Left forelimb (tissue), 1 donor: ENCODE data around the gene GLRX2.
"Not testable (repeated sequence)": the region's sequence is repeated elsewhere in the genome, so short reads cannot be mapped to it uniquely, and the experiment has no call there.

Experiments
- DNase-seq: peaks from one replicate; pipeline ENCODE4 v3.0.0-alpha.2; 2018; ENCODE audit warnings: low spot score

Gene GLRX2, protein sequence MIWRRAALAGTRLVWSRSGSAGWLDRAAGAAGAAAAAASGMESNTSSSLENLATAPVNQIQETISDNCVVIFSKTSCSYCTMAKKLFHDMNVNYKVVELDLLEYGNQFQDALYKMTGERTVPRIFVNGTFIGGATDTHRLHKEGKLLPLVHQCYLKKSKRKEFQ

DNA sequence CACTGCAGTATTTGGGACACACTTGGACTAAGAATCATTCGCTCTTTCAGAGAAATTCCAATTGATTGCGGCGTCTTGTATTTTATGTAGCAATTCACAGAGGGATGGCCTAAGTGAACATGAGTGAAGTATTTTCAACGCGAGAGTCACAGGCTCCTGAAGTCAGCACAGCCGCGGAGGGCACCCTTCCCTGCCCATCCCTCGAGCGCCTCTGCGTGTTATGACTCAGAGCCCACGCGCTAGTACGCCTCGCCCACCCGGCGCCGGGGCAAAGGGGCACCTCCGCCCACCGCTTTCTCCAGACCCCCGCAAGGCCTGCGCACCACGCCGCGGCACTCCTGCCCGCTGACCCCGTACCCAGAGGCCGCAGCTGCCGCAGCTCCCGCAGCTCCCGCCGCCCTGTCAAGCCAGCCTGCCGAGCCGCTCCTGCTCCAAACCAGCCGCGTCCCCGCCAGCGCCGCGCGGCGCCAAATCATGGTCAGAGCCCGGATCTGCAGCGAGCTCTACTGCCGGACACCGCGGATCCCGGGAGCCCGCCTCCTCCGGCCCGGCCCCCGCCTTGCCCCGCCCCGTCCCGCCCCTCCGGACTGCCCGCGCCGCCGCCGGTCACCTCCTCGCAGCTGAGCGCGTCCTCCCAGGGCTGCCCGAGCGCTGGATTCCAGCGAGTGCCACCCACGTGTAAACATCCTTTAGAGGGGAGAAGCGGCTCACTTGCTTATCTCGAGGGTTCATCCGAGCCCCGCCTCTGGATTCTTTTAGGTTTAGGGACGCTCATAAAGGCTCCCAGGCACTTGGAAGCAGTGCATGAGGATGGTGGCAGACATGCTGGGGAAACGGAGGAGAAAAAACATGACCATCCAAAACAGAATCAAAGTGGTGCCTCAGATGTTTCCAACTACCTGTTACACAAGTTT lies at the start of gene GLRX2:
GLRX2 (minus strand) TSS at position 508 of the 914 bp plus-strand sequence; CDS start at position 476, 32 bp downstream.
- DNase-seq, result peak; percentile 93

DNA sequence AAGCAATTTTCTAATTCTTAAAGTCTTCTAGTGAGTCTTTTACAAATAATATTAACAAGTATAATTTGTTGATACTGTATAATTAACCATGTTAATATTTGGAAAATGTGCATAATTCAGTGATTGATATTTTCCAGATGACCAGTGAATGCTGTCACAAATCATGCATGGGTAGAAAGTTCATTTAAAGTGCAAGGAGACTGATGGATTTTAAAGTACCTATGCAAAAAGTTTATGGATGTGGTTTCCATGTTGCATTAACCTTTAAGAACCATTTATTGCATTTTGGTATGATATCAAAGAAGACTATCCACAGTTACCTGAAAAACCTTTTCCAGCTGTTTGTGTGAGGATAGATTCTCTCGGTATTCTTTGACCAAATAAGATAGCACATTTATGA lies 39.8 kb upstream of the GLRX2 start:
- DNase-seq, result no peak

DNA sequence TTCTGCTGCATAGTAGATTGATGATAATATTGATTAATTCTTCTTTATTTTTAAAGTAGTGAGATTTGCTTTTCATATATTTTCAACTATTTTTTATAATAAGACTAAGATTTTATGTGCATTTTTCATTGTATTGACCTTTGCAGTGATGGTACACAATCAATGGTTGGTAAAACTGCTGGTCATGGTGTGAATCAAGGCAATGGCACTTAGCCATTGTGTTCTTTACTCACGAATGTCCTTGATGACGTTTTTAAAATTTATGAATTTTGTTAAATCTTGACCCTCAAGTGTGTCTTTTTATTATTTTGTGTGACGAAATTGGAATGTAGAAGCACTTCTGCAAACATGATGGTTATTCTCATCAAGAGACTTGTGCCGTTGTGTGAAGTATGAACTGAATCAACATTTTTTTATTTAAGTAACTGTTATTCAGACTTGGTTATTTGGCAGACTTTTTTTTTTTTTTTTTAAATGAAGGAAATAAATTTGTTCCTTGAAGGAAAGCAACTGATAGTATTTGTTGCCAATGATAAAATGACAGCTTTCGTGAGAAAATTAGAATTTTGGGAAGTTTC lies 39.2 kb upstream of the GLRX2 start:
- DNase-seq, result no peak

DNA sequence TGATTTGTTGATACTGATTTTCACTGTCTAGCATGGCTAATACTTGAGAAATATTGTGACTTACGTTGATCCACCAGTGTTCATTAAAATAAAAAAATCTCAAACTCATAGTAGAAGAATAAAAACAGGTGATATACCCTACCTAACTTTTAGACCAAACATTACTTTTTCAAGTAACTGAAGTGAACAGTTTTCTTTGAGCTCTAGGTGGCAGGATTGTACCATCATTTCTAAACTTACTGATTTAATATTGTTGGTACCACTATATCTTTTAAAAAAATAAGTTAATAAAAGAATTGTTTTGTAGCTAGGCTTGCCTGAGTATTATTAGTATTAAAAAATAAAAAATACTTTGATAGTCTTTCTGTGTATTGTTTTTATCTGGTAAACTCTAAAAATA lies 38.1 kb upstream of the GLRX2 start:
- DNase-seq, result no peak

DNA sequence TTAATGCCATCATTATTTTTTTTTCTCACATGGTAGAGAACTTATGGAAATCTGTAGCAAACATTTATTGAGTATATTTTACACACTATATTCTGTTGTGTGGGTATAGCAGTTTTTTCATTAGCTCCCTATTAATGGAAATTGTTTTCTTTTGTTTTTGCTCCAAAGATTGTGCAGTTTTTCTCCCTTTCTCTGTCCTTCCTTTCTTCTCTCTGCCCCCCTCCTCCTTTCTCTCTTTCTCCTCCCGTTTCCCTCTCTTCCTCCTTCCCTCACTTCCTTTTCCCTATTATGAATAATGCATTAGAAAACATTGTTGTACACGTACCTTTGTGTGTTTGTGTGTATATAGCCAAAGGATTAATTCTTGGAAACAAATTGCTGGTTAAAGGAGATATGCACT lies 37.2 kb upstream of the GLRX2 start:
- DNase-seq, result no peak

DNA sequence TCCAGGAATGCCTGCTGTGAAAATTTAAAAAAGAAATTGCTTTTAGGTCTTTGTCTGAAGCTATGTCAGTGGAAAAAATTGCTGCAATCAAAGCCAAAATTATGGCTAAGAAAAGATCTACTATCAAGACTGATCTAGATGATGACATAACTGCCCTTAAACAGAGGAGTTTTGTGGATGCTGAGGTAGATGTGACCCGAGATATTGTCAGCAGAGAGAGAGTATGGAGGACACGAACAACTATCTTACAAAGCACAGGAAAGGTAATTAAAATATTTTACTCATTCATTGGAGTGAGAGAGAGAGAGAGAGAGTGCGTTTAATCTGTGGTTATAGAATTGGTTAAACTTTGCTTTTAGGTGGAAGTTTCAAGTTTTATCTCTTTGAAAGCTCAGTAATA lies 36.6 kb upstream of the GLRX2 start:
- DNase-seq, result no peak

DNA sequence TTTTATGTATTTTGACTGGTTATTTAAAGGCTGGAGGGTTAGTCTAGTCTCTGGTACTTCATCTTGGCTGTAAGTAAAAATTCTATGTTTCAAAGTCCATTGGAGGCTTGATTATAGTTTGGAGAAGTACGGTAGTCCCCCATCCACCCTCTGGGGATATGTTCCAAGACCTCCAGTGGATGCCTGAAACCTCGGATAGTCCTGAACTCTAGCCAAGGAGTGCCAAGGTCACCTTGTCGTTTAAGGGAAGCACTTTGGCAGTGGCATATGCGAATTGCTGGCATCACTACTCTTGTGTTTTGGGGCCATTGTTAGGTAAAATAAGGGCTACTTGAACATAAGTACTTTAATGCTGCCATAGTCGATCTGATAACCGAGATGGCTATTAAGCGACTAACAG lies 35.0 kb upstream of the GLRX2 start:
- no peak for DNase-seq

DNA sequence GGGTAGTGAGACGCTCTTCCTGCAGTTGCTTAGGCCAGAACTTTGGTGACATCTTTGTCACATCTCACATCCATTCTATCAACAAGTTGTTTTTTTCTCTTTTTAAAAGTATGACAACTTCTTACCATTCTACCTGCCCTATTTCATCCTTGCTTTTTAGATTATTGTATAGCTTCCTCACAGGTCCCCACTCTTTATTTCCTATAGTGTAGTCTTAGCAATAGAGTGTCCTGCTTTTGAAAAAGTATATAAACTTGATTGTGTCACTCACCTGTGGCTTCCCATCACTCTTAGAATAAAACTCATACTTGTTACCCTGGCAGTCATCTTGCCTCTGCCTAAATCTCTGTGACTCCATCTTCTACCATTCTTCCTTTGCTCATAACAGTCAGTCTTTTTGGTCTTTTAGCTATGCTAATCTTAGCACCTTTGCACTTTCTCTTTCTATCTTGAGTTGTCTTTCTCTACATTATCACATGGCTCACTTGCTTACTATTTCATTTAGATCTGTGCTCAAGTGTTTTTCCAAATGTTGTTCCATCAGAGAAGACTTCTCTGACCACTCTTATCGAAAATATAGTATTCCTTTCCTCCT lies 26.1 kb upstream of the GLRX2 start:
- DNase-seq, result no peak

DNA sequence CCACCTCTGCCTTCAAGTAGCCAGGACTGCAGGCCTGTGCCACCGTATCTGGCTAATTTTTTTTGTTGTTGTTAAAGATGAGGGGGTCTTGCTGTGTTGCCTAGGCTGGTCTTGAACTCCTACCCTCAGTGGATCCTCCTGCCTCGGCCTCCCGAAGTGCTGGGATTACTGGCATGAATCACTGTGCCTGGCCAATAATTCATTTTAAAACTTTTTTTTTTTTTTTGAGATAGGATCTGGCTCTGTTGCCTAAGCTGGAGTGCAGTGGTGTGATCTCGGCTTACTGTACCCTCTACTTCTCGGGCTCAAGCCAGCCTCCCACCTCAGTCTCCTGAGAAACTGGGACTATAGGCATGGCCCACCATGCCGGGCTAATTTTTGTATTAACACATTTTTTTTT lies 20.2 kb upstream of the GLRX2 start:
- no peak for DNase-seq

DNA sequence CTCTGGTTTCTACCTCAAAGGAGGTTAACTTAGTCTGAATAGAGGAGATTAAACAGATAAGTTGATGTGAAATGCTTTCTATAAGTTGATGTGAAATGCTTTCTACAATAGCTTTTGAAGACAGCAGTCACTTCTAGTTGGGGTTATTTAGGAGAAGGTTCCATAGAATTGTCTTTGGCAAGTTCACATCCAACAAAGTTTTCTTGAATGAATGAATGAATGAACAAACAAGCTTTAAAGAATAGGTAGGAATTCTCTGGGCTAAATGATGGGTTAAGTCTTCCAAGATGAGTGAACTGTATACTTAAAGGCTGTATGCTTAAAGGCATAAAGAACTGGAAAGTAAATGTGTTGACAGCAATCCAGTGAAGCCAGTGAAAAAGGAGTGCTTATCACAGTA lies 18.5 kb upstream of the GLRX2 start:
- DNase-seq, result no peak

DNA sequence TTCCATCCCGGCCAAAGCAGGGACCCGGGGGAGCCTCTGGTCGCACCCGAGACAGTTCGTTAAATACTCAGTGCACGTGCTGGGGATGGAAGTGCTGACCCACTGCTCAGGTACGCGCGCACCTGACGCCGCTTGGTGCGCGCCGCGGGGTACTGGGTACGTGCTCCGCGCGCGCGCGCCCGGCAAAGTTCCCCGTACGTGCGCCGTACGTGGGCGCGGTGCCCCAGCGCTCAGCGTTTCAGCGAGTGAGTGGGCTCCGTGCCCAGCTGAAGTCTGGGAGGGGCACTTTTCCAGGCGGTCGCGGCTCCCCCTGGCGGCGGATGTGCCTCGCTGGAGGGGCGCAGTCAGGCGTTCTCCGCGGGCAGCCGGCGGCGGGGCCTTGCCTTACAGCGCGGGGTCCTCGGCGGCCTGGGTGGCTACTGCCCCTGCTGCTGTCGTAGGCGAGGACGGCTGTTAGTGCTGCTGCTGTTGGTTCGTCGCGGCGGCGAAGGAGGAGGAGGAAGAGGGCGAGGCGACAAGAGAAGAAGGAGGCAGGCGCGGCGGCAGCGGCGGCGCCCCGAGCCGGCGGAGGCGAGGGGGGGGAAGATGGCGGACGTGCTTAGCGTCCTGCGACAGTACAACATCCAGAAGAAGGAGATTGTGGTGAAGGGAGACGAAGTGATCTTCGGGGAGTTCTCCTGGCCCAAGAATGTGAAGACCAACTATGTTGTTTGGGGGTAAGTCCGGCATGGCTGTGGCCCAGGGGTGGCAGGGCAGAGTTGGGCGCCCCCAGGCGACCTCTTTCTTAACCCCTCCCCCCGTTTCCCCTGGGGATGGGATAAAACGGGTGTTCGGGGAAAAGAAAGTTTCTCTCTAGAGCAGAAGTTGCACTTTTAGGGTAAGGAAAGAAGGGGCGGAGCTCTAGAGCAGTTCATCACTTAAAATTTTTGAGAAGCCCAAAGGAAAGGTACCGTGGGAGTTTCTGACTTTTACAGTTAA lies 16.7 kb upstream of the GLRX2 start, which contains the start of gene CDC73:
CDC73 (plus strand) TSS at position 416 of the 978 bp plus-strand sequence; CDS start at position 586, 170 bp downstream.
- peak; percentile 98 for DNase-seq

DNA sequence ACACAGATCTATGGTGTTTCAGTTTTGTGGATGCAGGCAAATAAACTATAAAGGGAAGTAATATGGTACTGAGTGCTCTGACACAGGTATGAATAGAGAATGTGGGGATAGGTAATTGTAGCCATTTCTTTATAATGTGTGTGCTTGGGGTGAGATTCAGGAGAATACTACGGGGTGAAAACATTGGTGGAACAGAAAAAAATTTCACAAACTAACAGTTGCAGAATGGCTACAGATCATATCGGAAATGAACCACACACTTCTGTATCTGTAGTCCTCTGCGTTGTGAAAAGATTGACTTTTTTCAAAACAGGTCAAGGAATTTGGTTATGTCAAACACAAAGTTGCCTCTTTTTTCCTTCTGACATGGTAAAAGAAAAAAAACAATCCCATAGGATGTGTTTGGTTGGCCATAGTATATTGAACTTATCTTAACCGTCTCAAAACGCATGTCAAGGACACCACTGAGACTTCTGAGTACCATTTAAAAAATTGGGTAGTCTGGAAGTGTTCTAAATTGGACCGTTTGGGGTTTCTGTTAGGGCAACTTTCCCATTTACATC lies 15.5 kb upstream of the GLRX2 start:
- no peak for DNase-seq

DNA sequence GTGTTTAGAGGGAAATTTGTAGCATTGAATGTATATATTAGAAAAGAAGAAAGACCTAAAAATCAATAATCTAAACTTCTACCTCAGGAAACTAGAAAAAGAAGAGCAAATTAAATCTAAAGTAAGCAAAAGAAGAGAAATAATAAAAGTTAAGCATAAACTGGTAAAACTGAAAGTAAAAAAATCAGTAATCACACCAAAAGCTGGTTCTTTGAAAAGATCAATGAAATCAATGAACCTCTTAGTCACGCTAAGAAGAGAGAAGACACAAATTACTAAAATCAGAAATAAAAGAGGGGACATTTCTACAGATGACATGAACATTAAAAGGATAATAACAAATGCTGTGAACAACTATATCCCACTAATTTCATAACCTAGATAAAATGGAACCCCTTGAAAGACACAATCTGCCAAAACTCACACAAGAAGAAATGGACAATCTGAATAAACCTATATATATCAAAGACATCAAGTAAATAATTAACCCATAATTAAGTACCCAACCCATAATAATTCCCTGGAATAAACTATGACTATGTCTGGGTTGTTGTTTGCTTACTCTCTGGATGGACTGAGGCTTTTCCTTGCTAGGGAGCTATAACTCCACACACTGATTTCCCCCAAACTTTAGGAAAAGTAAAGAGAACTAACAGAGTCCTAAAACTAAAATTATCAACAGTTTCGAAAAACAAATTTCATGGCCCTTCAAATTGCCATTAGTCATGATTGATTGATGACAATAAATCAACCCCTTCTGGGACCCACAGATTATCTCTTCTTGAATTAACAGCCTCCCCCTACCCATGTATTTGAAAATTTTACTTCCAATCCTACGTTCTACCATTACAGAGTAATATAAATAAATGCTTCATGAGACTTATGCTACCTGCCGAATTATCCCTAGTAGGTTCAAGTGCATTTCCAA lies 13.9 kb upstream of the GLRX2 start:
- DNase-seq, result no peak

DNA sequence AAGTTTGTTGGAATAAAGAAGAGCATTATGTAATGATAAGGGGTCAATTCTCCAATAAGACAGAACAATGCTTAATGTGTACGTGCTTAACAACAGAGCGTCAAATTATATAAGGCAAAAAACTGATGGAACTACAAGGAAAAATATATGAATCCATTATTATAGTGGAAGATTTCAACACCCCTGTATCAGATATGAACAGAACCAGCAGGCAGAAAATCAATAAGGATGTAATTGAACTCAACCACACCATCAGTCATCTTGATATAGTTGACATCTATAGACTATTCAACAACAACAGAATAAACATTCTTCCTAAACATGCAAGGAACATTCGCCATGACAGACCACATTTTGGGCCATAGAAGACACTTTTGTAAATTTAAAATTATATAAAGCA lies 13.0 kb upstream of the GLRX2 start:
- no peak for DNase-seq

DNA sequence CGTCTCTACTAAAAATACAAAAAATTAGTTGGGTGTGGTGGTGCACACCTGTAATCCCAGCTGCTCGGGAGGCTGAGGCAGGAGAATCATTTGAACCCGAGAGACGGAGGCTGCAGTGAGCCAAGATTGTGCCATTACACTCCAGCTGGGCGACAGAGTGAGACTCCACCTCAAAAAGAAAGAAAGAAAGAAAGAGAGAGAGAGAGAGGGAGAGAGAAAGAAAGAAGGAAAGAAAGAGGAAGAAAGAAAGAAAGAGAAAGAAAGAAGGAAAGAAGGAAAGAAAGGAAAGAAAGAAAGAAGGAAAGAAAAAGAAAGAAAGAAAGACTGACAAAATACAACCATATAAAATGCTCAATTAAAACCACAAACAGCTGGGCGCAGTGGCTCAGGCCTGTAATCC lies 12.0 kb upstream of the GLRX2 start:
- DNase-seq, result not testable (repeated sequence)

DNA sequence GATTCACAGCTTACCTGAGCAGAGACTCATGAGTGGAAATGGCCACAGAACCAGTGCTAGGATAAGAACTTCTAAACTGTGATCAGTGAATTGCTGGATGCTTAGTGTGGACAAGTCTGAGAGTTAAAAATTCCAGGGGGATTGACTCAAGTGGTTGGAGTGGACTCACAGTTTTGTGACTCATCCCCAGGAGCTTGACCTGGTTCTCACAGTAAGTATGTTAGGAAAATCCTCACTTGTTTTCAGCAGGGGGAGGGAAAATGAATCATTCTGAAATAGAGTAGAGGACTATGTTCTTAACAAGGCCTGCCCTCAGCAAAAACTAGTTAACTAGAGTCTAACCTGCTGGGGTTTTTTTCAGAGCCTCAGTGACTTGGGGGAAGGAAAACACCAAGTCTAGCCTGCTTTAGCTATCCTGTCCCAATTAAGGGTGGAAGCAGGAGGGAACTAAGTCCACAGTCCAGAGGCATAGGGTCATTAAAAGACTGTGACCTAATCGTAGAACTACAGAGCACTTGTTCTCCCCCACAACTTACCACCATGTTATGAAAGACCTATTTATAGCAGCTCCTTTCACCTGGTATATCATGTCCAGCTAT lies 10.5 kb upstream of the GLRX2 start:
- no peak for DNase-seq

DNA sequence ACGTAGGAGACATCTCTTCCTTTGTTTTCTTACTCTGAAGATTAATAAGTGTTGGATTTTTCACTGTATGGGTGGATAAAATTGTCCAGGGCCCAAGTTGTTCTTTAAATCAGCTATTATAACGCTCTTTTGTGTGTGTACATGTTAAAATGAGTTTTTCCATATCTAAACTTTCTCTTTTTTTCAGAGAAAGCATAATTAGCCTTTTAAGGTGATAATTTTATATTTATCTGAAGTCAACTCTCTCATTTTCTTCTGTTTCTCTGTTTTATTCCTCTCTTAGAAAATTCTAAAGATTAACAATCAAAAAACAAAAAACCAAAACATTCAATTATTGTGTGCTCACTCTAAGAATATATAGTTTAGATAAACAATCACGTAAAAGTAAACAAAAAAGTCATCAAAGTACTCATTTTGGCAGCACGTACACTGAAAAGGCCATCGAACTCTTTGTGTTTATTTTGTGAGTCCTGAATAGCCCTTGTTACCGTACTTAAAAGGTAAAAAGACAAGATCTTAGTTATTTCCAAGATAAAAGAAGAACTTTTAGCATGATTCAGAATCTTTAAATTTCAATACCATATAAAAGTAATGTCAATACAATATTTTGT lies 9.4 kb upstream of the GLRX2 start:
- DNase-seq, result no peak

DNA sequence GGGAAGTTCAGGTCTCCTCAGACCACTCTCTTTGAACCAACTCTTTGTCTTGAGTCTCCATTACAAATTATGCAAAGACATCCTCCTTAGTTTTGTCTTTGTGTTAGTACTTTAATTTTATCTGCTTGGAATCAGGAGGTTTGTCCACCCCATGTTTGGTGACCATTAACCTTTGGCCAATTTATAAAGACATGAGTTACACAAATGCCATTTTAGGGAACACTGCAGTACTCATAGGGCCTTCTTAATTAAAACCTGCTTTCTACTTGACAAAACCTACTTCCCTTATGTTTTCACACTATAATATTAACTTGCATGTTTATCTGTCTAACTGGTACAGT lies 8.7 kb upstream of the GLRX2 start:
- no peak for DNase-seq

DNA sequence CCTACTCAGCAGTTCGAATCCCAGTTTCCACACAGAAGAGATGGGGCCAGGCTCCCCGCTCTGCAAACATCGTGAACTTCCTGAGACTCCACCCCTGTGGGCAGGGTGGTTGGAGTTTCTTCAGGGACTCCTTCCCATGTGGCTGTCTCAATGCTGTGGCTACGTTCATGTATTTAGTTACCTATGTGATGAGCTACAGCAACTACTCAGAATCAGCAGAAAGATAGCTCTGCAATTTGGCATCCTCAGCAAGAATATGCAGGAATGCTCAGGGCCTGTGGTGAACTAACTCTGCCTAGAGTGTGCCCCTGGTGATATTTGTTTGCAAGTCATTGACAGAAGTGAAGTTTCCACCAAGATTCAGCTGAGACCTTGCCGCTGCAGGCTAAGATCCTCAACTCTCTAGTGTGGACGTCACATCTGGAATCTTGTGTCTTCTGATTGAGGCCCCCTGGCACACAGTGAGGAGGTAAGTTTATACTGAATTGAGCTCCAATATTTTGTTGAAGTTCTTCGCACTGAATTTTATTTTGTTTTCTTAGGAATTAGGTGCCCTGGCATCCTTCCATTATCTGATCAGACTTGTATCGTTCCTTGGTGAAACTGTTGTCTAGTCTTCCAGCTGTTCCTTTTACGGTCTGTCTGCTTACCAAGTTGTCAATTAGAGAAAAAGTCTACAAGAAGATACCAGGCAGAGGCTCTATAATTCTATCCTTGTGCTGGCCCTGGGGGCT lies 8.2 kb upstream of the GLRX2 start:
- no peak for DNase-seq
